IMR-90 (cell line): ENCODE measurements around the gene PLXNA4. TPM values are rescaled to one million over a fixed set of nuclear protein-coding genes. Genes with fewer than 3 reads are reported as not detected.

ENCODE experiments used
- ATAC-seq: fragments of 200-7000 bp; cut with Tn5 transposase; 2 replicates; pipeline ENCODE4 v1.9.1; 2020; ENCODE audit warnings: low read depth, mild to moderate bottlenecking, moderate library complexity
- BruUV-seq: library from RNA; stranded (reverse); fragments of 400-500 nt; replicated peaks from 2 replicates; lab custom pipeline; 2021; lab: Mats Ljungman, UMichigan
- CTCF ChIA-PET: fragments of 300-600 bp; formaldehyde crosslinking; extraction: SDS; loops from one replicate; lab custom pipeline; 2021; ENCODE audit warnings: antibody characterized with exemption; lab: Yijun Ruan, JAX
- POLR2A ChIA-PET: fragments of 300-600 bp; sonication (Branson Sonifier 250); formaldehyde crosslinking; loops from one replicate; lab custom pipeline; 2022; ENCODE audit warnings: antibody characterized with exemption; ENCODE audit not compliant: unreplicated experiment; lab: Charles Lee
- DNase-seq: peaks from one replicate; pipeline ENCODE4 v3.0.0; 2013
- H2AFZ ChIP-seq: replicated peaks from 2 replicates; pipeline ENCODE3; 2013; ENCODE audit warnings: low read length, mild to moderate bottlenecking; ENCODE audit not compliant: poor library complexity
- H2AK5ac ChIP-seq: 2 replicates; pipeline ENCODE4 v1.6.1; 2013; ENCODE audit warnings: low read depth, low read length, inconsistent platforms
- H2AK9ac ChIP-seq: replicated peaks from 2 replicates; pipeline ENCODE3; 2013; ENCODE audit warnings: mild to moderate bottlenecking, low read depth, low read length, moderate library complexity; ENCODE audit not compliant: poor library complexity
- H2BK120ac ChIP-seq: 2 replicates; pipeline ENCODE4 v1.6.1; 2013; ENCODE audit warnings: low read depth, low read length, inconsistent platforms
- H2BK15ac ChIP-seq: 3 replicates; pipeline ENCODE4 v1.6.1; 2013; ENCODE audit warnings: low read depth, low read length, inconsistent platforms
- H2BK20ac ChIP-seq: 2 replicates; pipeline ENCODE4 v1.6.1; 2013; ENCODE audit warnings: low read depth, mild to moderate bottlenecking, inconsistent platforms, low read length, moderate library complexity
- H2BK5ac ChIP-seq: 2 replicates; pipeline ENCODE4 v1.6.1; 2013; ENCODE audit warnings: mild to moderate bottlenecking, low read depth, low read length, inconsistent platforms; ENCODE audit not compliant: poor library complexity, severe bottlenecking
- H3K14ac ChIP-seq: replicated peaks from 2 replicates; pipeline ENCODE4 v1.6.1; 2013; ENCODE audit warnings: low read depth, low read length, inconsistent platforms
- H3K18ac ChIP-seq: 2 replicates; pipeline ENCODE4 v1.6.1; 2013; ENCODE audit warnings: low read depth, low read length, control low read depth
- H3K23ac ChIP-seq: 2 replicates; pipeline ENCODE4 v1.6.1; 2013; ENCODE audit warnings: low read depth, low read length, inconsistent platforms
- H3K27ac ChIP-seq: 2 replicates; pipeline ENCODE4 v1.5.1; 2013; ENCODE audit warnings: mild to moderate bottlenecking, control low read depth, low read length; ENCODE audit not compliant: insufficient read depth
- H3K27me3 ChIP-seq: 2 replicates; pipeline ENCODE4 v1.6.1; 2013; ENCODE audit warnings: low read length; ENCODE audit not compliant: control insufficient read depth, insufficient read depth
- H3K36me3 ChIP-seq: 2 replicates; pipeline ENCODE4 v1.6.1; 2013; ENCODE audit warnings: low read length, mixed read lengths; ENCODE audit not compliant: control insufficient read depth, insufficient read depth
- H3K4ac ChIP-seq: 2 replicates; pipeline ENCODE4 v1.6.1; 2013; ENCODE audit warnings: low read depth, low read length, inconsistent platforms
- H3K4me1 ChIP-seq: 2 replicates; pipeline ENCODE4 v1.6.1; 2013; ENCODE audit warnings: low read length, mixed read lengths; ENCODE audit not compliant: control insufficient read depth, insufficient read depth
- H3K4me2 ChIP-seq: 2 replicates; pipeline ENCODE4 v1.6.1; 2013; ENCODE audit warnings: low read depth, mild to moderate bottlenecking, control low read depth, low read length, moderate library complexity
- H3K4me3 ChIP-seq: 2 replicates; pipeline ENCODE4 v1.5.1; 2013; ENCODE audit warnings: low read depth, mild to moderate bottlenecking, control low read depth, low read length, moderate library complexity; ENCODE audit not compliant: insufficient read depth
- H3K56ac ChIP-seq: 2 replicates; pipeline ENCODE4 v1.6.1; 2013; ENCODE audit warnings: low read length, inconsistent platforms; ENCODE audit not compliant: insufficient read depth; ENCODE audit errors: extremely low read depth
- H3K79me1 ChIP-seq, 2 experiments: 2 replicates each; pipeline ENCODE4 v1.6.1; 2013; ENCODE audit warnings: low read length in 2 of 2, inconsistent platforms in 1 of 2, low read depth in 1 of 2
- H3K9ac ChIP-seq: 2 replicates; pipeline ENCODE4 v1.6.1; 2013; ENCODE audit warnings: low read depth, low read length, control low read depth
- H3K9me1 ChIP-seq: 2 replicates; pipeline ENCODE4 v1.6.1; 2013; ENCODE audit warnings: low read length, inconsistent platforms; ENCODE audit not compliant: insufficient read depth
- H3K9me3 ChIP-seq: 2 replicates; pipeline ENCODE4 v1.6.1; 2013; ENCODE audit warnings: low read length; ENCODE audit not compliant: control insufficient read depth, insufficient read depth
- H4K20me1 ChIP-seq: 2 replicates; pipeline ENCODE4 v1.6.1; 2013; ENCODE audit warnings: low read length, inconsistent platforms; ENCODE audit not compliant: insufficient read depth
- H4K5ac ChIP-seq: 2 replicates; pipeline ENCODE4 v1.6.1; 2013; ENCODE audit warnings: mild to moderate bottlenecking, low read depth, low read length, control low read depth
- H4K8ac ChIP-seq, 2 experiments: 2 replicates each; pipeline ENCODE4 v1.6.1; 2013; ENCODE audit warnings: low read depth in 2 of 2, low read length in 2 of 2, control low read depth in 1 of 2, inconsistent platforms in 1 of 2
- H4K91ac ChIP-seq: 2 replicates; pipeline ENCODE4 v1.6.1; 2013; ENCODE audit warnings: low read depth, low read length, inconsistent platforms; ENCODE audit not compliant: insufficient read depth
- BHLHE40 ChIP-seq: fragments of 150-350 bp; IDR thresholded peaks from 2 replicates; pipeline ENCODE4 v1.6.1; 2016; ENCODE audit warnings: mild to moderate bottlenecking, low read depth, low read length
- MXI1 ChIP-seq: IDR thresholded peaks from 2 replicates; pipeline ENCODE4 v1.6.1; 2012; ENCODE audit warnings: low read depth, mild to moderate bottlenecking, low read length, moderate library complexity, borderline replicate concordance
- NFE2L2 ChIP-seq: fragments of 150-350 bp; IDR thresholded peaks from 2 replicates; pipeline ENCODE4 v1.6.1; 2016; ENCODE audit warnings: low read depth, mild to moderate bottlenecking, low read length
- WGBS, 2 experiments: methylation state at CpG; one replicate each; pipeline versions ENCODE4 v1.1.5 to v1.1.7; 2013; ENCODE audit warnings: missing lambda C conversion rate in 2 of 2; ENCODE audit not compliant: insufficient read length in 1 of 2; ENCODE audit errors: extremely low coverage in 2 of 2; 5-methylcytosine and 5-hydroxymethylcytosine counted together
- dilution Hi-C: fragments of 300-500 bp; cut with HindIII; formaldehyde crosslinking; loops from one replicate; pipeline ENCODE4 v1.14.3; 2018; ENCODE audit warnings: low sequenced_read_pairs; ENCODE audit not compliant: unreplicated experiment
- in situ Hi-C: fragments of 300-500 bp; cut with MboI; formaldehyde crosslinking; loops from 3 replicates; pipeline ENCODE4 v1.14.3; 2019; ENCODE audit warnings: low sequenced_read_pairs, inconsistent platforms, mixed read lengths
- intact Hi-C: fragments of 100-400 bp; cut with micrococcal nuclease; formaldehyde crosslinking; loops from 2 replicates; pipeline ENCODE4 v1.10.0; 2022
- polyA plus RNA-seq, 3 experiments: library from polyadenylated mRNA; depleted of rRNA; stranded (reverse); fragments of >200 nt; gene quantifications; 2 replicates each; pipeline ENCODE4 v1.2.3, GENCODE V29; 2012; ENCODE audit warnings: low replicate concordance in 1 of 3
- total RNA-seq: library from RNA; depleted of rRNA; stranded (reverse); fragments of >200 nt; gene quantifications from 2 replicates; pipeline ENCODE4 v1.2.3, GENCODE V29; 2012

The PLXNA4 gene
- total and polyA plus RNA-seq, 2 of the 4 experiments (the other 2 are of a cell fraction): under 0.01 TPM

- H3K4ac ChIP-seq: no peak overlapping the region
- no TSS peak for BruUV-seq
- TF ChIP-seq NFE2L2: no peak
- TF ChIP-seq BHLHE40: no peak
- TF ChIP-seq MXI1: no peak
- no peak overlapping the region for H4K5ac ChIP-seq
- no peak overlapping the region for H2BK5ac ChIP-seq
- ChIA-PET CTCF (no interaction called here), POLR2A (no interaction called here)
- no peak overlapping the region for H3K4me2 ChIP-seq
- no peaks in the 10 kb centered on the region for H3K9me1 ChIP-seq
- 41% methylated on average over 3 of the region's 5 CpGs; no CpG with 5 or more reads in 1 of the 2 experiments for WGBS, 2 experiments
- H4K20me1 ChIP-seq: no peaks in the 10 kb centered on the region
- H2AK5ac ChIP-seq: no peak overlapping the region
- no peak overlapping the region for H2BK20ac ChIP-seq
- H2AK9ac ChIP-seq: no peak overlapping the region
- ATAC-seq (no peak), DNase-seq (no peak)
- H3K4me3 ChIP-seq: no peak overlapping the region
- H3K56ac ChIP-seq: no peak overlapping the region
- no peaks in the 10 kb centered on the region for H3K4me1 ChIP-seq
- no peak overlapping the region for H2AFZ ChIP-seq
- no peaks in the 10 kb centered on the region for H3K9me3 ChIP-seq
- dilution Hi-C loops: no loop called here
- no peak overlapping the region for H4K8ac ChIP-seq
- no peaks in the 10 kb centered on the region; the same call in 1 of the 2 replicates for H3K27me3 ChIP-seq
- no peaks in the 10 kb centered on the region for H3K36me3 ChIP-seq
- no peak overlapping the region for H4K91ac ChIP-seq
- H3K14ac ChIP-seq: no peak overlapping the region
- in situ Hi-C loops: no loop called here
- H3K79me1 ChIP-seq: no peaks in the 10 kb centered on the region
- intact Hi-C loops: no loop called here
- no peak overlapping the region for H2BK15ac ChIP-seq
- no peak overlapping the region for H3K23ac ChIP-seq
- no peak overlapping the region for H3K9ac ChIP-seq
- no peak overlapping the region for H3K27ac ChIP-seq
- H3K18ac ChIP-seq: no peak overlapping the region
- no peak overlapping the region for H2BK120ac ChIP-seq
Measured at GRCh38 chr7:132608523-132608922, 32.3 kb upstream of the PLXNA4 start.
